ENCODE measurements around the gene ZNRF3.

The ZNRF3 gene

DNA sequence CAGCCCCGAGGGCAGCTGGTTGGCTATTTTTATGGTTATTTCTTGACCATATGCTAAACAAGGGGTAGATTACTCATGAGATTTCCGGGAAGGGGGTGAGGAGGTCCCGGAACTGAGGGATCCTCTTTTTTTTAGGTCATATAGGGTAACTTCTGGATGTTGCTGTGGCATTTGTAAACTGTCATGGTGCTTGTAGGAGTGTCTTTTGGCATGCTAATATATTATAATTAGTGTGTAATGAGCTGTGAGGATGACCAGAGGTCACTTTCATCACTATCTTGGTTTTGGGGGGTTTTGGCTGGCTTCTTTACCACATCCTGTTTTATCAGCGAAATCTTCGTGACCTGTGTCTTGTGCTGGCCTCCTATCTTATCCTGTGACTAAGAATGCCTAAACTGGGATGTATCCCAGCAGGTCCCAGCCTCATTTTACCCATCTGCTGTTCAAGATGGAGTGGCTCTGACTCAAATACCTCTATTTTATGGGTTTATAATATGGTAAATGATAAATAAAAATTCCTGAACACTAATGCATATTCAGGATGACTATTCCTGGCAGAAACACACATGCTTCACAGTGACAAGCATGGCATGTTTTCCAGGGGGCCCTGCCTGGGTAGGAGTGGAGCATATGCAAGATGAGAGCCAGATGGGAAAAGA, 200.7 kb downstream of the ZNRF3 start:
- H3K27me3 Mint-ChIP-seq: peaks cover 52% of the 10 kb centered on the region
- no peak for DNase-seq (ENCODE audit: low spot score in 2 of 2)

DNA sequence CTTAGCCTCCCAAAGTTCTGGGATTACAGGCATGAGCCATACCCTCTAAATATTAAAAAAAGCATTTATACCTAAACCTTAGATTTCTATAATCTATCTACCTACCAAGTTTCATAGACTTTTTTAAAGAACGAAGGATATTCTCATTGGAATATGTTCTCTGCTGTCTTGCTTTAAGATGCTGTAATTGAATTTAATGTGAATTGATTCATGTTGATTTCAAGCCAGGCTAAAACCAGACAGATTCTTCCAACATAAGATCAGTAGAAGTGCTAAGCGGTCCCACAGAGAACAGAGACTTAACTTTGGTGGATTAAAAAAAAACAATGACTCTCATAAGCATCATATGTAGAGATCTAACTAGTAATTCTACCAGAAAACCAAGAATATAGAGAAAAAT, 203.6 kb downstream of the ZNRF3 start:
- ATAC-seq (replicated peaks; ENCODE audit: extremely low read depth, poor library complexity, severe bottlenecking): no peak
- H3K27ac Mint-ChIP-seq (ENCODE audit: low read depth): no peak overlapping the region
- H3K36me3 Mint-ChIP-seq (ENCODE audit: insufficient read depth): no peaks in the 10 kb centered on the region
- H3K9me3 Mint-ChIP-seq: no peaks in the 10 kb centered on the region
- no peak for DNase-seq (ENCODE audit: low spot score in 2 of 2)
- no peak overlapping the region for H3K4me3 Mint-ChIP-seq
- peaks cover 52% of the 10 kb centered on the region for H3K27me3 Mint-ChIP-seq
- no peaks in the 10 kb centered on the region for H3K4me1 Mint-ChIP-seq

More for the DNA sequence above, 200.7 kb downstream of the ZNRF3 start:
- Mint-ChIP-seq H3K36me3 (ENCODE audit: insufficient read depth) (peaks cover 1% of the 10 kb centered on the region), H3K4me3 (no peak overlapping the region), H3K27ac (ENCODE audit: low read depth) (no peak overlapping the region), H3K4me1 (peaks cover 12% of the 10 kb centered on the region), H3K9me3 (no peaks in the 10 kb centered on the region)
- no peak for ATAC-seq (replicated peaks; ENCODE audit: extremely low read depth, poor library complexity, severe bottlenecking)

DNA sequence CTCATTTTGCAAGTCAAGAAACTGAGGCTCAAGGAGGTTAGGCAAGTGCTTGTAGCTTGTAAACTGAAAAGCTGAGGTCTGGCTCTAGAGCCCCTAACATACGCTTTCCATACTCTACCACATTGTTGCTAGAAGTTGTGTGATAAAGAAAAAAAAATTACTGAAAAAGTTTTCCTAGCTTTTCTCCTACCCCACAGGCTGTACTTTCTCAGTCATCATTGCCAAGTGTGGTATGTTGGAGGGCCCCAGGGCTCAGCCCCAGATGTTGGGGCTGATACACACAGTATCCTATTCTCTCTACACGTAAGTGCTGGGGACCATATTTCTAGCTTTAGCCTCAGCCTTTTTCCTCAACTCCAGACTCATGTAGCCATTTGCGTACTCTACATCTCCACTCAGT, 205.4 kb downstream of the ZNRF3 start:
- Mint-ChIP-seq H3K27ac (ENCODE audit: low read depth) (no peak overlapping the region), H3K4me1 (no peaks in the 10 kb centered on the region), H3K4me3 (no peak overlapping the region), H3K36me3 (ENCODE audit: insufficient read depth) (no peaks in the 10 kb centered on the region), H3K9me3 (no peaks in the 10 kb centered on the region), H3K27me3 (peaks cover 56% of the 10 kb centered on the region)
- DNase-seq (ENCODE audit: low spot score in 2 of 2) (no peak), ATAC-seq (replicated peaks; ENCODE audit: extremely low read depth, poor library complexity, severe bottlenecking) (no peak)

DNA sequence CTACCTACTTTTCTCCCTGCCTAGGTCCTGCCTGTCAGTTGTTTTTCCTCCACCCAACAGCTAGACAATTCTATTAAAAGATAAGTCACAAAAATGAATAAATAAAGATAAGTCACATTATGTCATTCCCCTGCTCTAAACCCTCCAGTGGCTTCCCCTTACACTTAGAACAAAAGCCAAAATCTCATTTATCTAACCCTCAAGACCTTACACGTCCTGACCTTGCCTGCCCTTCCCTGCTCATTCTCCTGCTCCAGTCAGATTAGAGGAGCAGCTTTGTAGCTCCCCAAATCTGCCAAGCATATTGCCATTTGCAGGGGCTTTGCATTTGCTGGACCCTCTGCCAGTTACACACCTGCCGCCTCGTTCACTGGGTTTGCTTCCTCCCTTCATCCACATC, 206.1 kb downstream of the ZNRF3 start:
- no peak overlapping the region for H3K4me3 Mint-ChIP-seq
- H3K27ac Mint-ChIP-seq (ENCODE audit: low read depth): no peak overlapping the region
- no peaks in the 10 kb centered on the region for H3K36me3 Mint-ChIP-seq (ENCODE audit: insufficient read depth)
- H3K27me3 Mint-ChIP-seq: peaks cover 53% of the 10 kb centered on the region
- no peak for ATAC-seq (replicated peaks; ENCODE audit: extremely low read depth, poor library complexity, severe bottlenecking)
- H3K9me3 Mint-ChIP-seq: no peaks in the 10 kb centered on the region
- H3K4me1 Mint-ChIP-seq: no peaks in the 10 kb centered on the region
- no peak for DNase-seq (ENCODE audit: low spot score in 2 of 2)

DNA sequence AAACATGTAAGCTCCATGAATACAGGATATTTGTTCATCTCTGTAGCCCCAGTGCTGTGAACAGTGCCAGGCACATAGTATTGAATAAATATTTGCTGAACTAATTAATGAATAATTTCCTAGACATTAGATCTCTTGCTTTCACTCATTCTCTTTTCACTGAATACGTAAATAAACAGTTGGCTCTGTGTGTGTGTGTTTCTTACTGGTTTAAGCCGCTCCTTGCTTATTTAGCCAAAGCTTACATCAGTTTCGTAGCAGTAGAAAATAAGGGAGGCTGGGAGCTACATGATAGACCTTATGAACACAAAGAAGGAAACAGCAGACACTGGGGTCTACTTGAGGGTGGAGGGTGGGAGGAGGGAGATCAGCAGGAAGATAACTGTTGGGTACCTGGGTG, 206.7 kb downstream of the ZNRF3 start:
- Mint-ChIP-seq H3K4me3 (no peak overlapping the region), H3K27me3 (peaks cover 48% of the 10 kb centered on the region), H3K27ac (ENCODE audit: low read depth) (no peak overlapping the region), H3K4me1 (no peaks in the 10 kb centered on the region), H3K36me3 (ENCODE audit: insufficient read depth) (no peaks in the 10 kb centered on the region), H3K9me3 (no peaks in the 10 kb centered on the region)
- DNase-seq (ENCODE audit: low spot score in 2 of 2) (no peak), ATAC-seq (replicated peaks; ENCODE audit: extremely low read depth, poor library complexity, severe bottlenecking) (no peak)

DNA sequence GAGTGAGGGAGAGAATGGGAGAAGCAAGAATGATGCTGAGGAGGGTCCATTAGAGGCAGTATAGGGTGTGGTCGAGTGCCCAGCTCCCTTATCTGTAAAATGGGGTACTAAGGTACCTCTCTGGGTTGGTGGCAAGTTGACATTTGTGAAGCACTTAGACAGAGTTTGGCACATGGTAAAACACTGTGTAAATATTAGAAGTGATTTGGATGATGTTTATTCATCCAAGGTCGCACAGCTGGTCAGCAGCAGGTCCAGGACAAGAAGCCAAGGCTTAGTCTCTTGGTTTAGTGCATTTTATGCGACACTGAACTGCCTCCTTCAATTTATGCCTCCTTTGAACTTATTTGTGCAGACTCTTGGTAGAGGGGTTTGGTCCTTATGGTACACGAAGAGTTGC, 208.9 kb downstream of the ZNRF3 start:
- no peak for ATAC-seq (replicated peaks; ENCODE audit: extremely low read depth, poor library complexity, severe bottlenecking)
- Mint-ChIP-seq H3K36me3 (ENCODE audit: insufficient read depth) (no peaks in the 10 kb centered on the region), H3K4me3 (no peak overlapping the region), H3K27ac (ENCODE audit: low read depth) (no peak overlapping the region), H3K9me3 (no peaks in the 10 kb centered on the region), H3K4me1 (no peaks in the 10 kb centered on the region), H3K27me3 (peaks cover 45% of the 10 kb centered on the region)
- DNase-seq (ENCODE audit: low spot score in 2 of 2): no peak

DNA sequence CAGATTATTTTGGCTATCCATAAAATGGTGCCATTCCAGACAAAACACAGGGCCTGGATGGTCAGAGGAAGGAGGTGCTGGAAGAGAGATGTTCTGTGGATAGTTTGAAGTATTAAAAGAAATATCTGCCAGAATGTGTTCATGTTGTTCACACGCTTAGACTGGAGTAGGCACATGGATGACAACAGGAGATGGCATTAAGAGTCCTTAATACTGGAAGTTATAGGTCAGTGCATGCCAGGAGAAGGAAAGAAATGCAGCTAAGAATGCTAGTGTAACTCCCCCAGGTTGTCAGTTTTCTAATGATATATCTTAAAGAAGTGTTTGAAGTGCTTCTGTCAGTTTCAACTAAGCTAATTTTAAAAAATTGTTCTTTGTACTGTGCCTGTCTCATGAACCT, 209.7 kb downstream of the ZNRF3 start:
- no peak overlapping the region for H3K27ac Mint-ChIP-seq (ENCODE audit: low read depth)
- ATAC-seq (replicated peaks; ENCODE audit: extremely low read depth, poor library complexity, severe bottlenecking): no peak
- no peaks in the 10 kb centered on the region for H3K36me3 Mint-ChIP-seq (ENCODE audit: insufficient read depth)
- DNase-seq (ENCODE audit: low spot score in 2 of 2): no peak
- H3K4me1 Mint-ChIP-seq: no peaks in the 10 kb centered on the region
- no peak overlapping the region for H3K4me3 Mint-ChIP-seq
- H3K27me3 Mint-ChIP-seq: peaks cover 45% of the 10 kb centered on the region
- no peaks in the 10 kb centered on the region for H3K9me3 Mint-ChIP-seq

DNA sequence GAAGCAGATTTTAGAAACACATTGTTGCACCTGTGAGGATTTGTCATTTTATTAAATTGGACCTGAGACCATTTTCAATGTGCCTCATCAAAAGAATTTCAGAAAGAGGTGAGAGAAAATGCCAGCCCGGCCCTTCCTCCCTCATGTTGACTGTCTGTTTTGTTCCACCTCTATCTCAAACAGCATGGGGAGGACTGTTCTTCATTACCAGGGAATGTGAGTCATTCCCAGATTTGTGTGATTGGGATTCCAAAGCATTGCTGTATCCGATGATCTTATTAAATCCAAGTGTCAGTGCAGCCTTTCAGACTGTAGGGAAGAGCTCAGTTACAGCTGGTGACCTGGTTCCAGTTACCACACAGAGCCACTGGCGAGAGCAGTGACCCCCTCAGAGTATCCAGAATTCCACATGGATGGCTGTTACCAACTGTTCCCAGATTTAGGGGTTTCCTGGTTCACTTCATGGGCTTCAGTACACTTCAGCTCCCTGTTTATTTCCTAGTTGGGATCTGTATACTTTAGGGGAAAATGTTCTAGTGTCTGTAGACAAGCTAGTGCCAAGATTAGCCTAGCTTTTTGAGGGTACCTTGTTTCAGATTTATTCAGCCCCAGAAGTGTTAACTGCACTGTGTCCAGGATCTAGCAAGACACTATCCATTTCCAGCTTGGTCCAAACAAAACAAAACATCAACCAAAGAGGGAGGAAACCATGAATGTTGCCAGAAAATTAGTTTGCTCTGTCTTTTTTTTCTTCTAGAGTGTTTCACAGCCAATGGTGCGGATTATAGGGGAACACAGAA, 210.3 kb downstream of the ZNRF3 start:
- no peak for DNase-seq (ENCODE audit: low spot score in 2 of 2)
- Mint-ChIP-seq H3K9me3 (no peaks in the 10 kb centered on the region), H3K4me1 (no peaks in the 10 kb centered on the region)

DNA sequence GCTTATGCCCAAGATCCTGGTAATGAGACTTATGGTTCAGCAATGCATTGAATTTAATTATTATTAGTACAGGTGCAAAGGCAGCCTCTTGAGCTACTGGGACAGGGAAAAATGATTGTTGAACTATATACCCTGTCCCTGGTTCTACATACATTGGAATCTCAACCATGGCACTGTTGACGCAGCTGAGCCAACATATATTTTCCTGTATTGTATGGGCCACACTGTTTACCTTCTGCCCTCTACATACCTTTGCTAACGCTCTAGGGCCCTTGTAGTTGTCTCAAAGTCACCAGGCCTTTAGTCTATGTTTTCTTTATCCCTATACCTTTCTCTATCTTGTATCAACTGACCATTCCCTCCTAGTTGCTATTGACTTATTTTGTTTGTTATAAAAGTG, 212.1 kb downstream of the ZNRF3 start:
- Mint-ChIP-seq H3K4me3 (no peak overlapping the region), H3K27ac (ENCODE audit: low read depth) (no peak overlapping the region), H3K36me3 (ENCODE audit: insufficient read depth) (no peaks in the 10 kb centered on the region), H3K27me3 (peaks cover 32% of the 10 kb centered on the region), H3K9me3 (no peaks in the 10 kb centered on the region), H3K4me1 (no peaks in the 10 kb centered on the region)
- ATAC-seq (replicated peaks; ENCODE audit: extremely low read depth, poor library complexity, severe bottlenecking) (no peak), DNase-seq (ENCODE audit: low spot score in 2 of 2) (no peak)

More for the DNA sequence above, 210.3 kb downstream of the ZNRF3 start:
- H3K27ac Mint-ChIP-seq (ENCODE audit: low read depth): no peak overlapping the region
- no peaks in the 10 kb centered on the region for H3K36me3 Mint-ChIP-seq (ENCODE audit: insufficient read depth)
- no peak overlapping the region for H3K4me3 Mint-ChIP-seq
- ATAC-seq (replicated peaks; ENCODE audit: extremely low read depth, poor library complexity, severe bottlenecking): no peak
- H3K27me3 Mint-ChIP-seq: peaks cover 45% of the 10 kb centered on the region

DNA sequence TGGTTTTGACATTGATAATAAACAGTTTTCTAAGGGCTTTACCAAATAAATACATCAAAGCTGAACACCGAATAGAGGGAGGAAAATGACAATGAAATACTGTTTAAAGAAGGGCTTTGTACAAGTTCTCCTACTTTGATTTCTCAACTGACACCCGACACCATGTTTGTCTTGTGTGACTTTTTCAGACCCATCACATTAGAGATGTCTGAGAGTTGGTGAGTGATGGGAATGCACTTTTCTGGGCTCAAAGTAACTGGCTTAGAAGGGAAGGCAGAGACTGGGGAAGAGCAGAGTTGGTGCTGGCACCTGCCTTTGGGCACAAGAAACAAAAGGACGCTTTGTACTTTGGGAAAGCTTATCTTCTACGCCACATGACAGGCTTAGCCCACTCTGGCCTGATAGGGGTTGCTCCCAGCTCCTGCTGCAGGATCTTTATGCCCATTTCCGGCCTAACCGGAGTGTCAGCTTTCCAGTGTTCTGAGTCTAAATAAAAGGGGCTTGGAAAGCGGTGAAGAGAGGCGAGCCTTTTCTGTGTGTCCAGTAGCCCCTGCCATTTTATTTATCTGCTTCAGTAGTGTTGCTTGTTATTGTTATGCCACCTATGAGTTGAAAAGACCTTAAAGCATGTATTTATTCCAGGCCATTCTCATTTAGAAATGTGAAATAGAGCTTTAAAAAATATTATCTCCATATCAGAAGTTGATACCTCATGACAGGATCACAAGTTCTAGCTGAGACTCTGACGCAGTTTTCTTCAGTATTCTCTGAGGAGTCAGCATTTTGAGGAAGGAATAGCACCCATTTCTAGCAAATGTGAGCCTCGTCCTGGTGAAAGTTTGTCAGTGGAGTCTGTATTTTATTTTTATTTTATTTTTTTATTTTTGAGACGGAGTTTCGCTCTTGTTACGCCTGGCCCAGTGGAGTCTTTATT, 213.6 kb downstream of the ZNRF3 start:
- Mint-ChIP-seq H3K9me3 (no peaks in the 10 kb centered on the region), H3K27ac (ENCODE audit: low read depth) (no peak overlapping the region), H3K4me1 (no peaks in the 10 kb centered on the region), H3K27me3 (peaks cover 23% of the 10 kb centered on the region), H3K36me3 (ENCODE audit: insufficient read depth) (no peaks in the 10 kb centered on the region), H3K4me3 (no peak overlapping the region)
- ATAC-seq (replicated peaks; ENCODE audit: extremely low read depth, poor library complexity, severe bottlenecking) (no peak), DNase-seq (ENCODE audit: low spot score in 2 of 2) (no peak)

DNA sequence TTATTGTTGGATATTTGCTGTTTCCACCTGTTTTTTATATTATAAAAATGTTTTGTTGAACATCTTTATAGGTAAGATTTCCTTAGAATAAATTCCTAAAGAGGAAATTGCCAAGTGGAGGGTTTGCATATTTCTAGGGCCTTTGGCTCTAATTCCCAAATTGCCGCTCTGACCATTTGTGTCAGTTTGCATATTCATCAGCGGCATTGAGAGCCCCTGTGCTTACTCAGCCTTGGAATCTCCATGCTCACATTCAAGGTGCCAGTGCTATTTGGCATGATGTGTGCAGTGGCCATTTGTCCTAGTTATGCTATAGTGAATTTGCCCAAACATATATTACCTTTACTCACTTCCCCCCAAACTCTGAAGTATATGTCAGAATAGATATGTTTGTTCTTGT, 214.9 kb downstream of the ZNRF3 start:
- ATAC-seq (replicated peaks; ENCODE audit: extremely low read depth, poor library complexity, severe bottlenecking): no peak
- peaks cover 17% of the 10 kb centered on the region for H3K27me3 Mint-ChIP-seq
- H3K27ac Mint-ChIP-seq (ENCODE audit: low read depth): no peak overlapping the region
- H3K9me3 Mint-ChIP-seq: no peaks in the 10 kb centered on the region
- H3K36me3 Mint-ChIP-seq (ENCODE audit: insufficient read depth): no peaks in the 10 kb centered on the region
- DNase-seq (ENCODE audit: low spot score in 2 of 2): no peak
- no peaks in the 10 kb centered on the region for H3K4me1 Mint-ChIP-seq
- H3K4me3 Mint-ChIP-seq: no peak overlapping the region

DNA sequence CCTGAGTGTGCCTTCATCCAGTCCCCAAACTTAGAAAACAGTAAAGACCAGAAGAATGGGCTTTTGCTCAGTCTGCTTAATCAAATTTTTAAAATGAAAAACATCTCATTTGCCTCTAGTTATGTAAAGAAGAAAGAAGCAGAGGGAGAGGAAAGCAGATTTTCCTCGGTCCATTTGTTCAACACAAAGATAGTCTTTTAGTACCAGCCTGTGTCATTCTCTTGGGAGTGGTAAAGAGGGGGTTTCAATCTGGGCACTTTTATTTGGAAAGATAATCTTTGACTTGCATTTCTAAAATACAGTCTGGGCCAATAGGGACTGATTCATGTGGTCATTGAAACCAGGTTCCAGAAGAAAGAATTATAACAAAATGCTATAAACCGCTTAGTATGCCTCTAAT, 218.9 kb downstream of the ZNRF3 start:
- no peak for DNase-seq (ENCODE audit: low spot score in 2 of 2)
- Mint-ChIP-seq H3K4me3 (no peak overlapping the region), H3K9me3 (no peaks in the 10 kb centered on the region), H3K4me1 (no peaks in the 10 kb centered on the region), H3K36me3 (ENCODE audit: insufficient read depth) (no peaks in the 10 kb centered on the region), H3K27me3 (peaks cover 8% of the 10 kb centered on the region), H3K27ac (ENCODE audit: low read depth) (no peak overlapping the region)
- ATAC-seq (replicated peaks; ENCODE audit: extremely low read depth, poor library complexity, severe bottlenecking): no peak

Data from central memory CD8-positive, alpha-beta T cell (primary cell).